Subcutaneous adipose tissue (tissue), 4 donors: Measurements from ENCODE around the gene GNAQ. TPM values are rescaled to one million over a fixed set of nuclear protein-coding genes. Genes with fewer than 3 reads are reported as not detected.

Experiments
- CTCF ChIP-seq: fragments of 450-650 bp; IDR thresholded peaks from one replicate; pipeline ENCODE4 v1.5.1; 2016; ENCODE audit warnings: low read depth, mild to moderate bottlenecking, control low read depth, antibody characterized with exemption, moderate library complexity
- total RNA-seq, 4 donors: library from RNA; depleted of rRNA; stranded (reverse); fragments of >200 nt; gene quantifications; one replicate each; pipeline ENCODE4 v1.1.0, GENCODE V29; 2016

The GNAQ gene
- total RNA-seq, 4 donors from 2014 or later, result 41.8 to 100 (median 45.5) TPM

- TF ChIP-seq CTCF, result no peak
Observed at GRCh38 chr9:77960356-77961153, 71.1 kb downstream of the GNAQ start.

- no peak for TF ChIP-seq CTCF
Observed at GRCh38 chr9:77959803-77960202, 71.8 kb downstream of the GNAQ start.

GRCh38 chr9:77957652-77958051, 74.0 kb downstream of the GNAQ start:
- TF ChIP-seq CTCF, result no peak

GRCh38 chr9:77956555-77956954, 75.1 kb downstream of the GNAQ start:
- TF ChIP-seq CTCF, result no peak

- TF ChIP-seq CTCF, result no peak
Observed at GRCh38 chr9:77954666-77955015, 77.0 kb downstream of the GNAQ start.

GRCh38 chr9:77954013-77954665, 77.5 kb downstream of the GNAQ start:
- no peak for TF ChIP-seq CTCF

- TF ChIP-seq CTCF, result no peak
Observed at GRCh38 chr9:77953590-77953989, 78.0 kb downstream of the GNAQ start.
